Caco-2 (cell line): ENCODE data around the gene CPT1B. TPM values are rescaled to one million over a fixed set of nuclear protein-coding genes. Genes with fewer than 3 reads are reported as not detected.

Source experiments
- BruUV-seq: library from RNA; stranded (reverse); fragments of 400-500 nt; replicated peaks from 2 replicates; lab custom pipeline; 2021; lab: Mats Ljungman, UMichigan
- CTCF ChIA-PET: fragments of 300-600 bp; sonication (Branson Sonifier 250); formaldehyde crosslinking; loops from one replicate; lab custom pipeline; 2022; ENCODE audit warnings: antibody characterized with exemption; lab: Charles Lee
- POLR2A ChIA-PET: fragments of 300-600 bp; sonication (Branson Sonifier 250); formaldehyde crosslinking; loops from one replicate; lab custom pipeline; 2022; ENCODE audit warnings: antibody characterized with exemption; lab: Charles Lee
- DNase-seq, 2 experiments: peaks; one replicate each; pipeline versions ENCODE4 v3.0.0 to v3.0.0-alpha.2; 2020 to 2022
- H3K27me3 ChIP-seq: replicated peaks from 2 replicates; pipeline ENCODE4 v1.6.0; 2011; ENCODE audit warnings: low read length; ENCODE audit not compliant: control insufficient read depth, insufficient read depth
- H3K36me3 ChIP-seq: 2 replicates; pipeline ENCODE4 v1.5.1; 2011; ENCODE audit warnings: low read length; ENCODE audit not compliant: control insufficient read depth, insufficient read depth
- H3K4me1 ChIP-seq: fragments of 250-450 bp; sonication (Bioruptor Pico); 2 replicates; pipeline ENCODE4 v1.5.1; 2020; ENCODE audit warnings: mild to moderate bottlenecking
- H3K4me3 ChIP-seq: 2 replicates; pipeline ENCODE4 v1.5.1; 2011; ENCODE audit warnings: low read depth, mild to moderate bottlenecking, control low read depth, low read length
- H3K9me3 ChIP-seq: fragments of 250-450 bp; sonication (Bioruptor Pico); 2 replicates; pipeline ENCODE4 v1.5.1; 2020; ENCODE audit warnings: mild to moderate bottlenecking, moderate library complexity
- H3K27ac Mint-ChIP-seq: one replicate; pipeline ENCODE4 v1.8.0; 2022; ENCODE audit warnings: mixed read lengths; ENCODE audit not compliant: unreplicated experiment
- H3K27me3 Mint-ChIP-seq: one replicate; pipeline ENCODE4 v1.8.0; 2022; ENCODE audit warnings: mixed read lengths; ENCODE audit not compliant: insufficient read depth, unreplicated experiment
- H3K36me3 Mint-ChIP-seq: one replicate; pipeline ENCODE4 v1.8.0; 2022; ENCODE audit warnings: mild to moderate bottlenecking, mixed read lengths; ENCODE audit not compliant: insufficient read depth, unreplicated experiment
- H3K4me1 Mint-ChIP-seq: one replicate; pipeline ENCODE4 v1.8.0; 2022; ENCODE audit warnings: low read depth, mixed read lengths; ENCODE audit not compliant: unreplicated experiment
- H3K4me3 Mint-ChIP-seq: one replicate; pipeline ENCODE4 v1.8.0; 2022; ENCODE audit warnings: mild to moderate bottlenecking, moderate library complexity, mixed read lengths; ENCODE audit not compliant: unreplicated experiment
- H3K9me3 Mint-ChIP-seq: one replicate; pipeline ENCODE4 v1.8.0; 2022; ENCODE audit warnings: mixed read lengths; ENCODE audit not compliant: unreplicated experiment
- intact Hi-C: fragments of 100-400 bp; cut with micrococcal nuclease; formaldehyde crosslinking; loops from one replicate; pipeline ENCODE4 v1.10.0; 2022; ENCODE audit not compliant: unreplicated experiment
- total RNA-seq: library from RNA; stranded (reverse); gene quantifications from 2 replicates; pipeline ENCODE4 v1.2.3, GENCODE V29; 2022
- TF ChIP-seq, protein P1 (sequence below), 2 experiments: fragments of 200-600 bp in 1 of 2; IDR thresholded peaks; 1 replicate in 1 of 2; 2 replicates in 1 of 2; pipeline versions ENCODE4 v1.5.1 to v1.8.0; 2011 to 2022; ENCODE audit warnings: antibody characterized with exemption in 1 of 2, control low read depth in 1 of 2, inconsistent platforms in 1 of 2, low read depth in 1 of 2, low read length in 1 of 2, mild to moderate bottlenecking in 1 of 2, moderate library complexity in 1 of 2; ENCODE audit not compliant: insufficient read depth in 1 of 2, severe bottlenecking in 1 of 2, unreplicated experiment in 1 of 2

Gene CPT1B
- total RNA-seq, 1 experiment from 2014 or later, result 19.8 TPM

DNA sequence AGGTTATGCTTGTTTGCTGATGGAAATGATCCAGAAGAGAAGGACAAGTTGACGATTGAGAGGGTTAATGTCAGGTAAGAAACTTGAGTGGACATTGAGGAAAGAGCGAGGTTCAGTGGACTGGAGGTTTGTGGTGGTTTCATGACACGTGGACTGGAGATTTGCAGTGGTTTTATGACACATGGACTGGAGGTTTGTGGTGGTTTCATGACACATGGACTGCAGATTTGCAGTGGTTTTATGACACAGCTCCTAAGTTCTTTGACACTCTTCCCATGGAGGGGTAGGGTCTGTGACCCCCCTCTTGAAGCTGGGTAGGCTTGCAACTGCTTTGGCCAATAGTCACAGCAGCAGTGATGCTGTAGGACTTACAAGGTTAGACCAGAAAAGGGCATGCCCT, 17.0 kb upstream of the CPT1B start:
- DNase-seq, result no peak
- CTCF ChIA-PET, result no interaction called here

DNA sequence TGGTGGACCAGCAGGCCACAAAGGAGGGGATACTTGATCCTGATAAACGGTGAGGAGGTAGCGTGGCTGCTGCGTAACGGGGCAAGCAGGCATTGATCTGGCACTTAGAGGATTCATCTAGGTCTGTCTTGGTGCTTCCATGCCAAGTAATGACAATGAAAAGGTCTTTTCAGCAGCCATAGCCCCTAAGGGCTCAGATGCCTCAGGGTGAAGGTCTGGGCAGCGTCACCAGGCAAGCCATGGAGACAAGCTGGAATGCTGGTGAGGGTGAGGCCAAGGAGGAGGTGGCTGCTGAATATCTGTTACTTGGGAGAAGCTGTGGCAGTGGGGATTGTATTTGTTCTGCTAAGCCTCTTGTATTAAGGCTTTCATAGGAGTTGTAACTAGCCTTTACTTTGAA, 9.2 kb upstream of the CPT1B start:
- Mint-ChIP-seq H3K27me3 (peaks cover 6% of the 10 kb centered on the region), H3K9me3 (no peaks in the 10 kb centered on the region), H3K4me1 (no peaks in the 10 kb centered on the region), H3K4me3 (no peak overlapping the region), H3K27ac (no peak overlapping the region), H3K36me3 (peaks cover 4% of the 10 kb centered on the region)
- Histone ChIP-seq H3K9me3 (no peaks in the 10 kb centered on the region), H3K27me3 (no peaks in the 10 kb centered on the region), H3K4me1 (peaks cover 18% of the 10 kb centered on the region), H3K4me3 (no peak overlapping the region), H3K36me3 (no peaks in the 10 kb centered on the region)
- no TSS peak for BruUV-seq
- DNase-seq, result peak in 1 of 2 experiments; percentile 27
- intact Hi-C loops, result no loop called here
- TF ChIP-seq, protein P1, sequence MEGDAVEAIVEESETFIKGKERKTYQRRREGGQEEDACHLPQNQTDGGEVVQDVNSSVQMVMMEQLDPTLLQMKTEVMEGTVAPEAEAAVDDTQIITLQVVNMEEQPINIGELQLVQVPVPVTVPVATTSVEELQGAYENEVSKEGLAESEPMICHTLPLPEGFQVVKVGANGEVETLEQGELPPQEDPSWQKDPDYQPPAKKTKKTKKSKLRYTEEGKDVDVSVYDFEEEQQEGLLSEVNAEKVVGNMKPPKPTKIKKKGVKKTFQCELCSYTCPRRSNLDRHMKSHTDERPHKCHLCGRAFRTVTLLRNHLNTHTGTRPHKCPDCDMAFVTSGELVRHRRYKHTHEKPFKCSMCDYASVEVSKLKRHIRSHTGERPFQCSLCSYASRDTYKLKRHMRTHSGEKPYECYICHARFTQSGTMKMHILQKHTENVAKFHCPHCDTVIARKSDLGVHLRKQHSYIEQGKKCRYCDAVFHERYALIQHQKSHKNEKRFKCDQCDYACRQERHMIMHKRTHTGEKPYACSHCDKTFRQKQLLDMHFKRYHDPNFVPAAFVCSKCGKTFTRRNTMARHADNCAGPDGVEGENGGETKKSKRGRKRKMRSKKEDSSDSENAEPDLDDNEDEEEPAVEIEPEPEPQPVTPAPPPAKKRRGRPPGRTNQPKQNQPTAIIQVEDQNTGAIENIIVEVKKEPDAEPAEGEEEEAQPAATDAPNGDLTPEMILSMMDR (IDR thresholded peaks at IDR 0.05; ENCODE audit: insufficient read depth in 1 of 2, low read depth in 1 of 2, low read length in 1 of 2, severe bottlenecking in 1 of 2, unreplicated experiment in 1 of 2), result no peak
- CTCF ChIA-PET, result no interaction called here
- POLR2A ChIA-PET, result interaction anchor here (0.5 kb wide), 1 partner anchor 82 kb away, joined by 9 read pairs; no protein-coding TSS in a partner anchor

More for the DNA sequence above, 17.0 kb upstream of the CPT1B start:
- no peaks in the 10 kb centered on the region for H3K9me3 ChIP-seq
- POLR2A ChIA-PET, result no interaction called here
- H3K4me3 Mint-ChIP-seq, result no peak overlapping the region
- H3K4me1 ChIP-seq, result peaks cover 5% of the 10 kb centered on the region
- H3K36me3 Mint-ChIP-seq, result no peaks in the 10 kb centered on the region
- H3K27me3 ChIP-seq, result no peaks in the 10 kb centered on the region
- H3K4me1 Mint-ChIP-seq, result peaks cover 7% of the 10 kb centered on the region
- TF ChIP-seq, protein P1 (IDR thresholded peaks at IDR 0.05; ENCODE audit: insufficient read depth in 1 of 2, low read depth in 1 of 2, low read length in 1 of 2, severe bottlenecking in 1 of 2, unreplicated experiment in 1 of 2), result no peak
- H3K4me3 ChIP-seq, result no peak overlapping the region
- BruUV-seq, result no TSS peak
- intact Hi-C loops, result no loop called here
- no peaks in the 10 kb centered on the region for H3K36me3 ChIP-seq
- H3K27me3 Mint-ChIP-seq, result peaks cover 9% of the 10 kb centered on the region
- H3K27ac Mint-ChIP-seq, result no peak overlapping the region
- H3K9me3 Mint-ChIP-seq, result no peaks in the 10 kb centered on the region

DNA sequence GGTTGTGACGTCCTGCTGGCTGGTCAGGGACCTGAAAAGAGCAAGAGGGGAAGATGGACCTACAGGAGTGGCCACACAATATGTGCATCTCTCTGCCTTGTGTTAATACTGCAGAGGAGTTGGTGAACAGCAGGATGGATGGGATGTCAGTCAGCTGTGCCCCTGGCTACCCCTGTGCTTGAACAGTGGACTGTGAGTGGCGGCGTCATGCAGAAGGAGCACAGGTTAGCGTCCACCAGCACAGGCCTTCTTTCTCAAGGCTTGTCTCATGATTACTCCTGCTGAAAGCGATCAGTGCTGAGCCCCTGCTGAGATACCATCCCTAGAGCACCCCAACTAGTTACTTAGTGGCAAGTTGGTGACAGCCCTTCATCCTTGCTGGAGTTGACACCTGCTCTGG, 8.2 kb upstream of the CPT1B start:
- BruUV-seq, result no TSS peak
- TF ChIP-seq, protein P1 (IDR thresholded peaks at IDR 0.05; ENCODE audit: insufficient read depth in 1 of 2, low read depth in 1 of 2, low read length in 1 of 2, severe bottlenecking in 1 of 2, unreplicated experiment in 1 of 2), result no peak
- Histone ChIP-seq H3K36me3 (no peaks in the 10 kb centered on the region), H3K4me3 (no peak overlapping the region), H3K9me3 (no peaks in the 10 kb centered on the region), H3K27me3 (no peaks in the 10 kb centered on the region), H3K4me1 (peaks cover 21% of the 10 kb centered on the region)
- POLR2A ChIA-PET, result no interaction called here
- H3K27ac Mint-ChIP-seq, result no peak overlapping the region
- H3K27me3 Mint-ChIP-seq, result peaks cover 6% of the 10 kb centered on the region
- intact Hi-C loops, result no loop called here
- no peak overlapping the region for H3K4me3 Mint-ChIP-seq
- CTCF ChIA-PET, result no interaction called here
- DNase-seq, result peak in 1 of 2 experiments; percentile 12
- peaks cover 4% of the 10 kb centered on the region for H3K36me3 Mint-ChIP-seq
- H3K4me1 Mint-ChIP-seq, result no peaks in the 10 kb centered on the region
- H3K9me3 Mint-ChIP-seq, result no peaks in the 10 kb centered on the region
